ENCODE results near the gene ZFAND3.

DNA sequence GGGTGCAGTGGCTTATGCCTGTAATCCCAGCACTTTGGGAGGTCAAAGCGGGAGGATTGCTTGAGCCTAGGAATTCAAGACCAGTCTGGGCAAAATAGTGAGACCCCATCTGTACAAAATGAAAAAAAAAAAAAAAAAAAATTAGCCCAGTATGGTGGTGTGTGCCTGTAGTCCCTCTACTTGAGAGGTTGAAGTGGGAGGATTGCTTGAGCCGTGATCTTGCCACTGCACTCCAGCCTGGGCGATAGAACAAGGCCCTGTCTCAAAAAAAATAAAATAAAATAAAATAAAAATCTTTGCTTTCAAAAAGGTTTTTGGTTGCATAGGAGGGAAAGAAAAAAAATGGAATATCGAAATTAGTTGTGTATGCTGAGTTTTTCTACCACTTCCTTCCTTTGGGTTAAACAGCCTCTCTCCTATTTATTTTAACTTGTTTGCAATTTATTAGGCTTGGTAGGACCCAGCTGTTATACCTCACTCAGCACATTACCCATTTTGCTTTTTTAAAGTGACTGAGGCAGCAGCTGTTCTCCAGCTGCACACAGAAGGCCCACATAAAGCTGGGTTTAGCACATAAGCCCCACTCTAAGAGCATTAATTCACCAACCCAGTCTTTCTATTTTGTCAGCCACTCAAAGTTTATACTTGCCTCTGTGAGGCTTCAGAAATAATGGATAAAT lies 152.3 kb downstream of the ZFAND3 start:
- TF ChIP-seq, protein P1, sequence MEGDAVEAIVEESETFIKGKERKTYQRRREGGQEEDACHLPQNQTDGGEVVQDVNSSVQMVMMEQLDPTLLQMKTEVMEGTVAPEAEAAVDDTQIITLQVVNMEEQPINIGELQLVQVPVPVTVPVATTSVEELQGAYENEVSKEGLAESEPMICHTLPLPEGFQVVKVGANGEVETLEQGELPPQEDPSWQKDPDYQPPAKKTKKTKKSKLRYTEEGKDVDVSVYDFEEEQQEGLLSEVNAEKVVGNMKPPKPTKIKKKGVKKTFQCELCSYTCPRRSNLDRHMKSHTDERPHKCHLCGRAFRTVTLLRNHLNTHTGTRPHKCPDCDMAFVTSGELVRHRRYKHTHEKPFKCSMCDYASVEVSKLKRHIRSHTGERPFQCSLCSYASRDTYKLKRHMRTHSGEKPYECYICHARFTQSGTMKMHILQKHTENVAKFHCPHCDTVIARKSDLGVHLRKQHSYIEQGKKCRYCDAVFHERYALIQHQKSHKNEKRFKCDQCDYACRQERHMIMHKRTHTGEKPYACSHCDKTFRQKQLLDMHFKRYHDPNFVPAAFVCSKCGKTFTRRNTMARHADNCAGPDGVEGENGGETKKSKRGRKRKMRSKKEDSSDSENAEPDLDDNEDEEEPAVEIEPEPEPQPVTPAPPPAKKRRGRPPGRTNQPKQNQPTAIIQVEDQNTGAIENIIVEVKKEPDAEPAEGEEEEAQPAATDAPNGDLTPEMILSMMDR (IDR thresholded peaks at IDR 0.05) = no peak
- TF ChIP-seq POLR2AphosphoS5 (IDR thresholded peaks at IDR 0.05) (peak in 1 of 3 donors; percentile 13), POLR2A (IDR thresholded peaks at IDR 0.05) (no peak)

All from stomach (tissue), 4 donors.